Measurements from ENCODE around the gene FMNL2. TPM values are rescaled to one million over a fixed set of nuclear protein-coding genes. Genes with fewer than 3 reads are reported as not detected.

FMNL2 gene
- total RNA-seq, 1 donor from 2014 or later, result 166 TPM

DNA sequence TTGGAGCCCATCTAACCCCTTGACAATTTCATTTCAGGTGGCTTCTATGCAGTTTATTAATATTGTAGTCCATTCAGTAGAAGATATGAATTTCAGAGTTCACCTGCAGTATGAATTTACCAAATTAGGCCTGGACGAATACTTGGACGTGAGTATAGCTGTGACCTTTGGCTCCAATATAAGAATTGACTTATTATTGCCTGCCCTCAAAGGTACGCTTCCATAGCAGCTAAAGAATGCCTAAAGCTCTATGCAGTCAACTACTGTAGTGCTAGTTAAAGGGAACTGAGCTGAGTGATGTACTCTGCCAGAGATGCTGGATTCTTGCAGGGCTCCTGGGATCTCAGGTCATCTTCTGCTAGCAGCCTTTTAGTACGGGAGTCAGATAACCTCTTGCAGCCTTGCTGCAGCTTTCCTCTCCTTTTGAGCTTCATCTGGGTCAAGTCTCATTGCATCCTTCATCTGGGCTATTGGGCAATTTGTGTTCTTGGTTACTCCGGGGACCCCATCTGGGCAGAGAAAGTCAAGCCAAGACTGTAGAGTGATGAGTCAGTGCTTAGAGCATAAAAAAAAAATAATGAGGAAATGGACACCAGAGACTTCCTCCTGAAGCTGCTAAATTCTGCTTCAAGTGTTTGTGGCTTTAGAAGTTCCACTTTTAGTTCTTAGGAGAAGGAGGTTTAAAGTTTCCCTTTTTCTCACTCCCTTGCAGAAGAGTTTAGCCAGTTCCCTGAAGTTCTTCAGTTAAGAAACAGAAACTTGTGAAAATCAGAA, 276.7 kb downstream of the FMNL2 start:
- Mint-ChIP-seq H3K36me3 (ENCODE audit: unreplicated experiment) (no peaks in the 10 kb centered on the region), H3K27ac (ENCODE audit: unreplicated experiment) (no peak overlapping the region), H3K4me3 (ENCODE audit: unreplicated experiment) (no peak overlapping the region), H3K9me3 (ENCODE audit: unreplicated experiment) (peaks cover 5% of the 10 kb centered on the region), H3K27me3 (ENCODE audit: unreplicated experiment) (peaks cover 2% of the 10 kb centered on the region), H3K4me1 (ENCODE audit: low read depth, unreplicated experiment) (no peaks in the 10 kb centered on the region)
- TF ChIP-seq, protein P1, sequence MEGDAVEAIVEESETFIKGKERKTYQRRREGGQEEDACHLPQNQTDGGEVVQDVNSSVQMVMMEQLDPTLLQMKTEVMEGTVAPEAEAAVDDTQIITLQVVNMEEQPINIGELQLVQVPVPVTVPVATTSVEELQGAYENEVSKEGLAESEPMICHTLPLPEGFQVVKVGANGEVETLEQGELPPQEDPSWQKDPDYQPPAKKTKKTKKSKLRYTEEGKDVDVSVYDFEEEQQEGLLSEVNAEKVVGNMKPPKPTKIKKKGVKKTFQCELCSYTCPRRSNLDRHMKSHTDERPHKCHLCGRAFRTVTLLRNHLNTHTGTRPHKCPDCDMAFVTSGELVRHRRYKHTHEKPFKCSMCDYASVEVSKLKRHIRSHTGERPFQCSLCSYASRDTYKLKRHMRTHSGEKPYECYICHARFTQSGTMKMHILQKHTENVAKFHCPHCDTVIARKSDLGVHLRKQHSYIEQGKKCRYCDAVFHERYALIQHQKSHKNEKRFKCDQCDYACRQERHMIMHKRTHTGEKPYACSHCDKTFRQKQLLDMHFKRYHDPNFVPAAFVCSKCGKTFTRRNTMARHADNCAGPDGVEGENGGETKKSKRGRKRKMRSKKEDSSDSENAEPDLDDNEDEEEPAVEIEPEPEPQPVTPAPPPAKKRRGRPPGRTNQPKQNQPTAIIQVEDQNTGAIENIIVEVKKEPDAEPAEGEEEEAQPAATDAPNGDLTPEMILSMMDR (IDR thresholded peaks at IDR 0.05; ENCODE audit: partially characterized antibody, unreplicated experiment), result no peak
- no peak for DNase-seq

DNA sequence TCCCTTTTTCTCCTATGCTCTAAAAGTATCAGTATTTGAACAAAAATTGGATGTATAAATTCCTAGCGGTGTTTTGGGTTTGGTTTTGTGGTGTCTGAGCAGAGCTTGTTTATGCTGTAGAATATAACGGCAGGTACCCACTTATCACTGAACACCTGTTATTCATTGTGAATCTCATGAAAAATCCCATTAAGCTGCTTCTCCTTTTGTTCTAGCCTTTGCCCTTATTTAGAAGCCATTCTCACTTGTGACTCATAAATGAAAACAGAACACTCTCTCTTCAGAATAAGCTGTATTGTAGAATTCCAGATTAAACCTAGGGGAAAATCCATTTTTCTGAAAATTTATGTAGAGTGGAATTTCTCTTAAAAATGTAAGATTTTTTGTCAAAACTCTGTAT, 278.3 kb downstream of the FMNL2 start:
- no peak overlapping the region for H3K27ac Mint-ChIP-seq (ENCODE audit: unreplicated experiment)

DNA sequence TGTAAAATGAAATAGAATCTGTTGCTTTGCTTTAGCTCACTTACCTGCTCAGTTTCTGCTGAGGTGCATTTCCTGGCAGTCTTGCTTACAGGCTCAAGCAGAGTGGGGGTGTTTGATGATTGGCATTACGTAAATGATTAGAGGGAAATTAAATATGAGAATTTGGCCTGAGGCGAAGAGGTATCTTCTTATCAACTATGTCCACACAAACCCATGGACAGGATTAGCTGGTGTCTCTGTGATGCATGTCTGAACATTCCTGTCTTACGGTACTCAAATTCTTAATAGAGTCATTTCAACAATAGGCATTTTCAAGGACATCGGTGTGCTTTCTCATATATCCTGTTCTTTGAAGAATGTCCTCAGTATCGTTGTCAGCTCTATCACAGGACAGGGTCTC, 280.2 kb downstream of the FMNL2 start:
- Mint-ChIP-seq H3K9me3 (ENCODE audit: unreplicated experiment) (peaks cover 5% of the 10 kb centered on the region), H3K4me1 (ENCODE audit: low read depth, unreplicated experiment) (no peaks in the 10 kb centered on the region), H3K36me3 (ENCODE audit: unreplicated experiment) (peaks cover 6% of the 10 kb centered on the region), H3K27ac (ENCODE audit: unreplicated experiment) (no peak overlapping the region), H3K4me3 (ENCODE audit: unreplicated experiment) (no peak overlapping the region), H3K27me3 (ENCODE audit: unreplicated experiment) (peaks cover 3% of the 10 kb centered on the region)
- no peak for DNase-seq
- TF ChIP-seq, protein P1 (IDR thresholded peaks at IDR 0.05; ENCODE audit: partially characterized antibody, unreplicated experiment), result no peak

More for the DNA sequence above, 278.3 kb downstream of the FMNL2 start:
- peaks cover 5% of the 10 kb centered on the region for H3K9me3 Mint-ChIP-seq (ENCODE audit: unreplicated experiment)
- no peak for DNase-seq
- TF ChIP-seq, protein P1 (IDR thresholded peaks at IDR 0.05; ENCODE audit: partially characterized antibody, unreplicated experiment), result no peak
- no peak overlapping the region for H3K4me3 Mint-ChIP-seq (ENCODE audit: unreplicated experiment)
- no peaks in the 10 kb centered on the region for H3K36me3 Mint-ChIP-seq (ENCODE audit: unreplicated experiment)
- no peaks in the 10 kb centered on the region for H3K4me1 Mint-ChIP-seq (ENCODE audit: low read depth, unreplicated experiment)
- peaks cover 2% of the 10 kb centered on the region for H3K27me3 Mint-ChIP-seq (ENCODE audit: unreplicated experiment)

DNA sequence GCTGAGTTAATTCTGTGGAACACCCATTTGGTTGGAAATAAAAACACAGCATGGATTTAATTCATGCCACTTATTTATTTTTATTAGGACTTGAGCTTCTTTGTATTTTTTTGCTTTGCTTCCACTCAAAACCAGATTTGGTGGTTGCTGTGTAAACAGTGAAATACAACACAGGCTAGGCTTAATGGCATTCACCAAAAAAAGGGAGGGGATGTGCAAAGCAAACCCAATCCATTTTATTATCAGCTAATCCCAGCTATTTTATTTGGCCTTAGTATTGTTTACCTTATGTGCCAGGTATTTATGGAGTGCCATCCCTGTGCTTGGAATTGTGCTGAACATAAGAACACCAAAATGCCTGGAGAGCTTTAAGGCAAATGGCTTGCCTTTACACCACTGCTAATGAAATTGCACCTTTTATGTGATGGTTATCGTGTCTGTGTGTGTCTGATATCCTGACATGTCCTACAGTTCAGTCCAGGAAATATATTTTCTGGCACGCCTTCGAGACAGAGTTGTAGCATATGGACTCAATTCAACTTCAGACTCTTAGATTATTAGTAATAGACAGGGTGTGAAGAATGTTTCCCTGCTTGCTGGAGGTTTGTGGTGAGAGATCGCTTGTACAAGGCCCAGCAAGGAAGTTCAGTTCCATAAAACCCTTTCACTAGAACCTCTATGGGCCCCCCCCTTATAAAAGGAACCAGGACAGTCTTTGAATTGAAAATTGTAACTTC, 282.6 kb downstream of the FMNL2 start:
- H3K36me3 Mint-ChIP-seq (ENCODE audit: unreplicated experiment), result peaks cover 12% of the 10 kb centered on the region
- TF ChIP-seq, protein P1 (IDR thresholded peaks at IDR 0.05; ENCODE audit: partially characterized antibody, unreplicated experiment), result no peak
- peaks cover 7% of the 10 kb centered on the region for H3K9me3 Mint-ChIP-seq (ENCODE audit: unreplicated experiment)
- peaks cover 3% of the 10 kb centered on the region for H3K27me3 Mint-ChIP-seq (ENCODE audit: unreplicated experiment)
- H3K4me3 Mint-ChIP-seq (ENCODE audit: unreplicated experiment), result no peak overlapping the region
- DNase-seq, result no peak
- no peak overlapping the region for H3K27ac Mint-ChIP-seq (ENCODE audit: unreplicated experiment)
- no peaks in the 10 kb centered on the region for H3K4me1 Mint-ChIP-seq (ENCODE audit: low read depth, unreplicated experiment)

DNA sequence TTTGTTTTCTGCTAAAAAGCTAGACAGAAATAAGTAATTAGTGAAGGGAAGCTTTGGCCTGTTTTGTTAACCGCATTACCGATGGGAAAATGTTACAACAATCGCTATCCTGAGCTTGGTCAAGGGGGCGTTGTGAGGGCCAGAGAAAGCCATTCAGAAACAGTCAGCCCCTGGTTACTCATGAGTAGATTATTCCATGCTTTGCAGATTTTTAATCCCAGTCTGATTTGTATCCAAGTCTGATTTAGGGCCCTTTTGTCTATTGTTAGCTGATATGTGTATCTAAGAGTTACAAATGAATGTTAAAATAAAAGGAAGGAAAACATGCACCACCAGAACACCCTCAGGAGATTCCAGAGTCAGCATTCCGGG, 283.2 kb downstream of the FMNL2 start:
- Mint-ChIP-seq H3K27me3 (ENCODE audit: unreplicated experiment) (peaks cover 3% of the 10 kb centered on the region), H3K9me3 (ENCODE audit: unreplicated experiment) (peaks cover 7% of the 10 kb centered on the region), H3K4me3 (ENCODE audit: unreplicated experiment) (no peak overlapping the region), H3K27ac (ENCODE audit: unreplicated experiment) (no peak overlapping the region), H3K4me1 (ENCODE audit: low read depth, unreplicated experiment) (no peaks in the 10 kb centered on the region), H3K36me3 (ENCODE audit: unreplicated experiment) (peaks cover 12% of the 10 kb centered on the region)
- TF ChIP-seq, protein P1 (IDR thresholded peaks at IDR 0.05; ENCODE audit: partially characterized antibody, unreplicated experiment), result no peak
- DNase-seq, result no peak

All from glutamatergic neuron (in vitro differentiated cells).